ENCODE measurements around the gene CSNK1D. TPM values are rescaled to one million over a fixed set of nuclear protein-coding genes. Genes with fewer than 3 reads are reported as not detected.

CSNK1D gene
- total and polyA plus RNA-seq, 10 of the 15 experiments (the other 5 are each of a cell fraction or from before 2014, with no cell fraction given) = 5.7 to 105 (median 58.1) TPM

- TF ChIP-seq CTCF (IDR thresholded peaks at IDR 0.05 in 2 of 3, conservative IDR thresholded peaks at IDR 0.05 in 1 of 3; ENCODE audit: control insufficient read depth in 2 of 3, extremely low read depth in 1 of 3, insufficient read depth in 1 of 3, low read depth in 3 of 3, low read length in 3 of 3) (no peak), YY1 (IDR thresholded peaks at IDR 0.05; ENCODE audit: low read depth, low read length) (no peak), FOS (IDR thresholded peaks at IDR 0.05; ENCODE audit: borderline replicate concordance, extremely low read depth, insufficient read length) (no peak), ATF7 (IDR thresholded peaks at IDR 0.05; ENCODE audit: low read depth) (no peak), RFX5 (IDR thresholded peaks at IDR 0.05; ENCODE audit: low read depth, low read length) (no peak), USF1 (IDR thresholded peaks at IDR 0.05; ENCODE audit: borderline replicate concordance, extremely low read length, insufficient read depth, low read depth, low read length) (no peak), CEBPB (IDR thresholded peaks at IDR 0.05; ENCODE audit: borderline replicate concordance in 1 of 2, low read depth in 2 of 2, low read length in 2 of 2) (no peak), ZNF207 (IDR thresholded peaks at IDR 0.05; ENCODE audit: borderline replicate concordance) (no peak), ASH2L (IDR thresholded peaks at IDR 0.05; ENCODE audit: borderline replicate concordance, low read depth) (no peak), ZBTB40 (IDR thresholded peaks at IDR 0.05; ENCODE audit: borderline replicate concordance) (no peak), POLR2AphosphoS2 (IDR thresholded peaks at IDR 0.05; ENCODE audit: low read depth, low read length) (no peak), MLLT1 (IDR thresholded peaks at IDR 0.05) (no peak), SMAD5 (IDR thresholded peaks at IDR 0.05; ENCODE audit: low read depth) (no peak), RAD51 (IDR thresholded peaks at IDR 0.05) (no peak), ZBTB11 (CRISPR knock-in tag; IDR thresholded peaks at IDR 0.05) (no peak), ZNF274 (IDR thresholded peaks at IDR 0.05; ENCODE audit: insufficient read depth, insufficient read length) (no peak), STAT3 (IDR thresholded peaks at IDR 0.05; ENCODE audit: low read depth, low read length) (no peak), EGR1 (IDR thresholded peaks at IDR 0.05; ENCODE audit: borderline replicate concordance in 1 of 2, low read depth in 2 of 2, low read length in 2 of 2) (no peak), BMI1 (IDR thresholded peaks at IDR 0.05; ENCODE audit: borderline replicate concordance) (no peak)
Measured at GRCh38 chr17:82257473-82257872, 16.0 kb downstream of the CSNK1D start (continued).

Data from GM12878 (cell line).